ENCODE measurements around the gene SETD9.

Gene SETD9

DNA sequence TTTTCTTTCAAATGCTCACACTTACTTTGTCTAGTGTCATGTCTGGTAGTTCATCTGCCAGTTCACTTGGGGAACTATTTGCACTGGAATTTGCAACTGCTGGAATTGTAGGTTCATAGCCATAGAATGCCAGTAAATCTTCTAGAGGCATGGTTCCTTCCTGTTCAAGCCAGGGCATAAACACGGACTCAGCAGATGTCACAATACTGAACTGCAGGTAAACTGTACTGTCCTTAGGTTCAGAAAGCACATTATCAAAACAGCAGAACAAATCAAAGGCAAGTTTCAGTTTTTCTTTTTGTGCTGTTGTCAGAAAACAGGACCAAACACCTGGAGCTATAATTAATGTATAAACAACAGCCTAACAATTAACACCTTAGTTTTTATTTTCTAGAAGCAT lies 29.5 kb downstream of the SETD9 start:
- no peak for DNase-seq

DNA sequence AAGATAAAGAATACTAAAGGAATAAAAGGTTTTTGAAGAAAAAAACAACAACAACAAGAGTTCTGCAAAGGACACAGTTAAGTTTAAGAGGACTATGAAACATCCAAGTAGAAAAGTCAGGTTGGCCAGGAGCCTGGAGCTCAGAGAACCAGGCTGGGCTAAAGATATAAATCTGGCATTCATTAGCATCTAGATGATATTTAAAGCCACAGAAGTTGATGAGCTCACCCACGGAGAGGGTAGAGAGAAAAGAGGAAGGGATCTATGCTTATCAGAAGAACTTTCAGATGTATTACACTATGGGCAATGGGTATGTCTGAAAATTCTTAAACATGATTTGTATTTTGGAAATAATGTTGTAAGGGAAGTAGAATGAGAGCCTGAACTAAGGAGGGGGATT lies 32.6 kb downstream of the SETD9 start:
- no peak for DNase-seq

- no peak for DNase-seq
Observed at GRCh38 chr5:56947052-56947451, 37.7 kb downstream of the SETD9 start.

GRCh38 chr5:56950626-56951125 lies 41.3 kb downstream of the SETD9 start:
- DNase-seq: peak; percentile 69

DNA sequence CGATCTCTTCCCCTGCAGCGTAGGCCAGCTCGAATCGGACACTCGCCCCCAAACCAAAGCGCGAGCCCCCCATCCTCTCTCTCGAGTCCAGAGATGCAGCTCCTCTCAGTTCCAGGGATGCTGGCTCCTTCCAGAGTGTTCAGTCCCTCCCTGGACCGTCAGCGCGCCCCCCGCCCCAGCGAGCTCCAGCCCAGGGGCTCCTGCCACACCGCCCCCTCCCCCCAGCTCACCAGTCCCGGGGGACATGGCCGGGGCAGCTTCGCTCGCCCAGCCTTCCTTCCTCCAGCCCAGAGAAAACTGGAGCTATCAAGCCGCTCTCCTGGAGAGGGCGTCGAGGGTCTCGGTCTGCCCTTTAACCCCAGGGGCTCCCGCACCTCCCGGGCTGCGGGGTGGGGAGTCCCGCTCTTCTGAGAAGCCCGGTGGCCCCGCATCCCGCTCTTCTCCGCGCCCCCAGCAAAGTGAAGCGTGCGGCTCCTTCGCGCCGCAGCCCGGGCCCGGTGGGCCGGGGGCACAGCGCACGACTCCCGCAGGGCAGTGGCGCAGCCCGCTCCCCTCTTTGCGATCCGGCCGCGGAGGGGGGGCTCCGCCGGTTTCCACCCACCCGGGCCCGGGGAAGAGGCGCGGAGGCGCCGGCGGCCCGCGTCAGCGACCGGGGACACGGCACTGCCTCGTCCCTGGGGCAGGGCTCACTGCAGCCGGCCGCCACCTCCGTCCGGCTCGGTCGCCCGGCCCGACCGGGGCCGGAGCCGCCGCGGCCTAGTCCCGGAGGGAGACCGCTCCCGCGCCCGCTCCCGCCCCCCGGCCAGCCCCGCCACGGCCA lies 41.9 kb downstream of the SETD9 start:
- no peak for DNase-seq

DNA sequence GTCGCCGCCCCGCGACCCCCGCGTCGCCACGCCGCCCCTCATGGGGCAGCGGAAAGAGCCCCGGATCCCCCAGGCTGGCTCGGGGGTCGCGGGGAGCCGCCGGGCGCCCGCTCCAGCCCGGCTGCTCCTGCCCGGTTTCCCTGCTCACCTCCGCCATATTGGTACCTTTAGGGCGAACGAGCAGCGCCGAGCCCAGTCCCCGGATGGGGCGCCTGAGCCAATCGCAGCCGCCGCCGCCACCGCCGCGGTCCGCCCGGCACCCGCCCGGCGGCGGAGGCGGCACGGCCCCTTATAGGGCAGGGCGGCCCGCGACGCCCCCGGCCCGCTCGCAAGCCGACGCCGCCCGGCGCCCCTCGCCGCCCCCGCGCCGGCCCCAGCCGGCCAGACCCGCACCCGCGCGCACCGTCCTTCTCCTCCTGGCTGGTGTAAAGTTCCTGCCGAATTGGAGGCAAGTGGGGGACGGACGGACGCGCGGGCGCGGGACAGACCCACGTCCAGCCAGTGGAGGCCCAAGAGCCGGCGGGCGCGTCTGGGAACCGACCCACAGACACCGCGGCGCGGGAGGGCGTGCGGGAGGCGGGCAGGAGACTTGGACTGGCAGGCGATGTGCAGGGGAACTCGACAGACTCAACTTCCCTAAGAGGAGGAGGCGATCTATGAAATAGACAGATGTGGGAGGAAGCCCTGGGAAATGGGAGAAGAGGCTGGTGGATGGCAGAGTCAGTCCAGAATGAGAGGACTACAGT lies 42.7 kb downstream of the SETD9 start, which contains the start of gene MIER3:
Gene MIER3 (minus strand): TSS at position 178 of the 746 bp plus-strand sequence. CDS start 21 bp downstream, at position 157.
- DNase-seq: peak; percentile 77

GRCh38 chr5:56954262-56954661 lies 44.9 kb downstream of the SETD9 start:
- no peak for DNase-seq

GRCh38 chr5:56958595-56958994 lies 49.2 kb downstream of the SETD9 start:
- no peak for DNase-seq

DNA sequence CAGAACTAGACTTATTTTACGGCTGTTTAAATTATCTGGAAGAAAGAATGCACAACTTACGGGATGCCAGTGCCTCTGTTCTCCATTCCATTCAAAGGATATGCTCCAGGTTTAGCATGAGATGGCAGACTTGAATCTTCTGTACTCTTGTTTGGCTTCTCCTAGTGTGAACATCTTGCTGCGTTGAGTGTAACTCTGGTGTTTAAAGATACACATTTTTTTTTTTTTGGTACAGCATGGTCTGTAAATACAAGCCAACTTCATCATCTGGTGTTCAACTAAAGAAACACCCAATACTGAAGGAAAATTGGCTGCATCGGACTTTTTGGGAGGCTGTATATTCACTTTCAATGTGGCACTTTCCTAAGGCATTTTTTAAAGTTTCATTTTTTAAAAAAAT lies 49.9 kb downstream of the SETD9 start:
- DNase-seq: no peak

- DNase-seq: no peak
Observed at GRCh38 chr5:56961746-56962145, 52.4 kb downstream of the SETD9 start.

DNA sequence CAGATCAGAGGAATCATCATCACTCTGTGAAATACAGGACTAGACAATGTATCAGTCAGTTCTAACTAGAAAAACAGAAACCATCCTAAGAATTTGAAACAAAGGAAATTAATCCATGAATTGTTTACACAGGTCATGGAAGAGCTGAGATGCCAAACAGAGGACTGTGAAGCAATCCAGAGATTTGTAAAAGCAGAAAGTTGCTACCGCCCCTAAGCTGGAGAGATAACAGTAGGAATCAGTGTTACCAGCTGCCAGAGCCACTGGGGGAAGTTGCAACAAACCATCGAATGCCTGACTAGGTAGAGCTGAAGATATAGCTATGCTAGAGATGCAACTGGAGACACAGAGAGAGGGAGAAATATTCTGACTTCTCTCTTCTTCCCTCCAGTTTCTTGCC lies 52.9 kb downstream of the SETD9 start:
- DNase-seq: no peak

GRCh38 chr5:56963246-56963645 lies 53.9 kb downstream of the SETD9 start:
- DNase-seq: no peak

- no peak for DNase-seq
Observed at GRCh38 chr5:56964173-56964572, 54.8 kb downstream of the SETD9 start.
